Upper lobe of left lung (tissue), 6 donors: ENCODE measurements around the gene ULK4. TPM values are rescaled to one million over a fixed set of nuclear protein-coding genes. Genes with fewer than 3 reads are reported as not detected.
A peak's percentile ranks its signal among the peaks of the same experiment; 100 is the strongest.

Source experiments
- ATAC-seq, 2 donors: fragments of 200-7000 bp; cut with Tn5 transposase; one replicate each; pipeline ENCODE4 v1.9.1; 2022; ENCODE audit warnings: mild to moderate bottlenecking in 2 of 2, moderate library complexity in 2 of 2; ENCODE audit not compliant: low FRiP score in 2 of 2
- DNase-seq, 2 donors: peaks; one replicate each; pipeline ENCODE4 v3.0.0-alpha.2; 2019 to 2020
- H3K27ac ChIP-seq, 4 donors: fragments of 200-600 bp; sonication (generic); one replicate each; pipeline ENCODE4 v1.5.1; 2016 to 2019
- H3K27me3 ChIP-seq, 4 donors: fragments of 200-600 bp; sonication (generic); one replicate each; pipeline ENCODE4 v1.5.1; 2017 to 2019
- H3K36me3 ChIP-seq, 4 donors: fragments of 200-600 bp; sonication (generic); one replicate each; pipeline ENCODE4 v1.5.1; 2016 to 2019
- H3K4me1 ChIP-seq, 4 donors: fragments of 200-600 bp; sonication (generic); one replicate each; pipeline ENCODE4 v1.5.1; 2018 to 2019
- H3K4me3 ChIP-seq, 4 donors: fragments of 200-600 bp; sonication (generic); one replicate each; pipeline ENCODE4 v1.5.1; 2017 to 2019; ENCODE audit warnings: mild to moderate bottlenecking in 2 of 4, moderate library complexity in 1 of 4
- H3K9me3 ChIP-seq, 4 donors: fragments of 200-600 bp; sonication (generic); one replicate each; pipeline ENCODE4 v1.5.1; 2018 to 2019
- CTCF ChIP-seq, 6 experiments: fragments of 450-650 bp in 4 of 6; fragments of 200-600 bp in 2 of 6; sonication (generic) in 2 of 6; IDR thresholded peaks; one replicate each; pipeline ENCODE4 v1.5.1; 2016 to 2019; ENCODE audit warnings: antibody characterized with exemption in 6 of 6
- EP300 ChIP-seq, 4 donors: sonication (generic); formaldehyde crosslinking; IDR thresholded peaks; one replicate each; pipeline ENCODE4 v1.5.1; 2017; ENCODE audit warnings: antibody characterized with exemption in 4 of 4, control low read depth in 2 of 4
- POLR2A ChIP-seq, 4 donors: fragments of 450-650 bp; IDR thresholded peaks; one replicate each; pipeline ENCODE4 v1.5.1; 2016 to 2017; ENCODE audit warnings: antibody characterized with exemption in 4 of 4, mild to moderate bottlenecking in 2 of 4
- POLR2AphosphoS5 ChIP-seq, 2 donors: sonication (generic); formaldehyde crosslinking; IDR thresholded peaks; one replicate each; pipeline ENCODE4 v1.5.1; 2017; ENCODE audit warnings: antibody characterized with exemption in 2 of 2
- WGBS, 2 donors: methylation state at CpG; one replicate each; pipeline ENCODE4 v1.1.5; 2017 to 2018; 5-methylcytosine and 5-hydroxymethylcytosine counted together
- total RNA-seq, 6 donors: library from RNA; depleted of rRNA in 4 of 6; stranded (reverse); fragments of >200 nt in 4 of 6; gene quantifications; one replicate each; pipeline versions ENCODE4 v1.1.0 to v1.2.1, GENCODE V29; 2016 to 2021
- donor health status: DM: no; HTN: no; CAD: no; lungs with moderate emphysema.
- donor health status: DM: no; HTN: yes; CAD: no; lungs with severe emphysema.

Gene ULK4
- total RNA-seq, 6 donors from 2014 or later, result 9.4 to 76.5 (median 28.1) TPM

GRCh38 chr3:41936384-41936783, 25.5 kb downstream of the ULK4 start:
- 98 to 100% methylated on average over 1 of the region's 1 CpG for WGBS, 2 donors
- Histone ChIP-seq H3K4me3 (no peak overlapping the region), H3K36me3 (no peaks in the 10 kb centered on the region), H3K9me3 (no peaks in the 10 kb centered on the region), H3K27ac (no peak overlapping the region), H3K27me3 (no peaks in the 10 kb centered on the region), H3K4me1 (peaks cover 0 to 16% (median 11%) of the 10 kb centered on the region in 4 donors)
- ATAC-seq, result no peak
- no peak for DNase-seq
- TF ChIP-seq POLR2AphosphoS5 (IDR thresholded peaks at IDR 0.05) (no peak), EP300 (IDR thresholded peaks at IDR 0.05) (no peak), POLR2A (IDR thresholded peaks at IDR 0.05) (no peak), CTCF (IDR thresholded peaks at IDR 0.05) (no peak)

DNA sequence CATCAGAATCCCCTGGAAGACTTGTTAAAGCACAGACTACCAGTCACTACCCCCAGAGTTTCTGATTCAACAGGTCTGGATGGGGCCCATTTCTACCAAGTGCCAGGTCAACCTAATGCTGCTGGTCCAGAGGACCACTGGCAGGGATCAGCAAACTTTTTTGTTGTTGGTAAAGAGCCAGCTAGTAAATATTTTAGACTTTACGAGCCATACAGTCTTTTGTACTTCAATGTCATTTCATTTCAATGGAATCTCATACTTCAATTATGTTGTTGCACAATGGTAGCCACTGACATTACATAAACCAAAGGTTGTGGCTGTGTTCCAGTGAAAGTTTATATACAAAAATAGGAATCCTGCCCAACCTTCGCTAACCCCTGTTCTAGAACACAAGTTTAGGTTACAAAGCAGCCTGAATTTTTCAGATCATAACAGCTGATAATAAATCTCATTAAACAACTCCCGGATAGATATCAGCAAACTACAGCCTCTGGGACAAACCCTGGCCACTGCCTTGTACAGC, 28.7 kb downstream of the ULK4 start:
- WGBS, 2 donors, result 24 to 42% methylated on average over 3 of the region's 3 CpGs
- Histone ChIP-seq H3K27ac (peak overlapping the region in 2 of 4 donors; percentile 54 to 57), H3K27me3 (no peaks in the 10 kb centered on the region), H3K4me1 (peaks cover 0 to 16% (median 11%) of the 10 kb centered on the region in 4 donors), H3K4me3 (no peak overlapping the region), H3K9me3 (no peaks in the 10 kb centered on the region), H3K36me3 (no peaks in the 10 kb centered on the region)
- DNase-seq, result no peak
- no peak for TF ChIP-seq POLR2A (IDR thresholded peaks at IDR 0.05)
- no peak for TF ChIP-seq CTCF (IDR thresholded peaks at IDR 0.05)
- no peak for TF ChIP-seq POLR2AphosphoS5 (IDR thresholded peaks at IDR 0.05)
- no peak for ATAC-seq

- Histone ChIP-seq H3K9me3 (no peaks in the 10 kb centered on the region), H3K27me3 (no peaks in the 10 kb centered on the region), H3K4me1 (peaks cover 0 to 16% (median 11%) of the 10 kb centered on the region in 4 donors), H3K27ac (peak overlapping the region in 2 of 4 donors; percentile 10 to 49), H3K4me3 (no peak overlapping the region), H3K36me3 (no peaks in the 10 kb centered on the region)
- 31 to 37% methylated on average over 2 of the region's 2 CpGs for whole genome bisulfite sequencing, 2 donors
- no peak for ATAC-seq
- no peak for TF ChIP-seq POLR2AphosphoS5 (IDR thresholded peaks at IDR 0.05)
- no peak for TF ChIP-seq EP300 (IDR thresholded peaks at IDR 0.05)
- no peak for TF ChIP-seq POLR2A (IDR thresholded peaks at IDR 0.05)
- TF ChIP-seq CTCF (IDR thresholded peaks at IDR 0.05), result no peak
- peak in 1 of 2 donors; percentile 26 for DNase-seq
Observed at GRCh38 chr3:41932464-41932863, 29.4 kb downstream of the ULK4 start.

DNA sequence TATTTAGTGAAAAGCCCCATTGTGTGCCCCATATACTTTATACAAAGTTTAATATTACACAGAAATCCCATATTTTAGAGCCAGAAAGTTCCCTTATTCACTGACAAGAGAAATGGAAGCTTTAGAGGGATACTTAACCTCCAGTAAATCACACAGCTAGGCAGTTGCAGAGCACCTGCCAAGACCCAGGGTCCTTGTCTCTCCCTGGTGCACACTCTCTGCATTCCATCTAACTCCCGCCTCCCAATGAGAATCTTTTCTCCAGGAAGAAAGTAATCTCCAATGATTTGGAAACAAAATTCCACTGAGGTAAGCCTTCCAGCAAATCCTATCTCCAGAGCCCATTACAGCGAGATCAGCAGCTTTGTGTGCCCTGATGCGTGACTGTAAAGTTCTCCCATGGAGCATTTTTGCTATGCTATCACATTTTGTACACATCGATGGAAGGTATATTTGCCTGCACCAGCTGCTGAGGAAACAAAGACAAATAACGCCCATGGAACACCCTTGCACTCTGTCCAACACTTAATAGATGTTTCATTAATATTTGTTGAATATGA, 41.4 kb downstream of the ULK4 start:
- Histone ChIP-seq H3K4me1 (no peaks in the 10 kb centered on the region), H3K9me3 (no peaks in the 10 kb centered on the region), H3K27me3 (no peaks in the 10 kb centered on the region), H3K4me3 (no peak overlapping the region), H3K36me3 (peaks cover 0 to 4% (median 0%) of the 10 kb centered on the region in 4 donors), H3K27ac (no peak overlapping the region)
- DNase-seq (no peak), ATAC-seq (no peak)
- WGBS, 2 donors, result 96 to 97% methylated on average over 5 of the region's 5 CpGs
- TF ChIP-seq POLR2AphosphoS5 (IDR thresholded peaks at IDR 0.05) (no peak), POLR2A (IDR thresholded peaks at IDR 0.05) (no peak), EP300 (IDR thresholded peaks at IDR 0.05) (no peak), CTCF (IDR thresholded peaks at IDR 0.05) (no peak)

DNA sequence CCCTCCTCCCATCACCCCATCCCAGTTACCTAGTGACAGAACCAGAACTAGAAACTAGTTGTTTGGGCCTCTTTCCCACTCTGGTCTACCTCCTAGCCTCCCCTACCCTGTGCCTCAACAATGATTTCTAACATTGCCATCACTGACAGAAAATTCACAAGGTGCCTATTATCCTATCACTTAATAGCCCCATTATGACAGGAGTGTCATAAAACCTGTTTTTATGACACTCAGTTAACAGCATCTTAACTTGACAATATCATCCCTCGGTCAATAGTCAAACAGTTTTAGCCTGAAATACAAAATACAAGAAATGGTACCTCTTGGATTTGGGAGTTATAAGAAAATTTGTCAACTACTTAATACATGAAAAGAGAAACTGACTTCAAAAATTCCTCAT, 46.5 kb downstream of the ULK4 start:
- Histone ChIP-seq H3K9me3 (no peaks in the 10 kb centered on the region), H3K27ac (no peak overlapping the region), H3K4me1 (no peaks in the 10 kb centered on the region), H3K36me3 (peaks cover 3 to 10% (median 7%) of the 10 kb centered on the region in 4 donors), H3K27me3 (no peaks in the 10 kb centered on the region), H3K4me3 (no peak overlapping the region)
- no peak for TF ChIP-seq POLR2AphosphoS5 (IDR thresholded peaks at IDR 0.05)
- TF ChIP-seq CTCF (IDR thresholded peaks at IDR 0.05), result no peak
- TF ChIP-seq POLR2A (IDR thresholded peaks at IDR 0.05), result no peak
- TF ChIP-seq EP300 (IDR thresholded peaks at IDR 0.05), result no peak
- DNase-seq (no peak), ATAC-seq (no peak)
- 97 to 100% methylated on average over 1 of the region's 1 CpG for WGBS, 2 donors
